CD4-positive, CD25-positive, alpha-beta regulatory T cell (primary cell): Measurements from ENCODE around the gene SLCO4C1. TPM values are rescaled to one million over a fixed set of nuclear protein-coding genes. Genes with fewer than 3 reads are reported as not detected.

Source experiments
- ATAC-seq, 2 donors: fragments of 150-1000 bp; cut with Tn5 transposase; one replicate each; pipeline ENCODE4 v1.10.0; 2021; ENCODE audit warnings: low read depth in 2 of 2, moderate number of reproducible peaks in 2 of 2, moderate library complexity in 1 of 2
- DNase-seq, 3 donors: peaks; one replicate each; pipeline versions ENCODE4 v3.0.0 to v3.0.0-alpha.2; 2012 to 2022; ENCODE audit warnings: mixed read lengths in 1 of 3
- H3K27ac ChIP-seq: one replicate; pipeline ENCODE4 v1.7.0; 2013; ENCODE audit warnings: mild to moderate bottlenecking, low read length; ENCODE audit not compliant: insufficient read depth, poor library complexity, severe bottlenecking
- H3K27me3 ChIP-seq: one replicate; pipeline ENCODE4 v1.7.0; 2013; ENCODE audit warnings: low read length; ENCODE audit not compliant: control insufficient read depth, insufficient read depth
- H3K36me3 ChIP-seq: one replicate; pipeline ENCODE4 v1.7.0; 2013; ENCODE audit warnings: mild to moderate bottlenecking, low read length, moderate library complexity; ENCODE audit not compliant: control insufficient read depth, insufficient read depth
- H3K4me1 ChIP-seq: 2 replicates; pipeline ENCODE4 v1.7.0; 2013; ENCODE audit warnings: mild to moderate bottlenecking, low read length; ENCODE audit not compliant: insufficient read depth, control insufficient read depth, poor library complexity, severe bottlenecking
- H3K4me3 ChIP-seq: one replicate; pipeline ENCODE4 v1.7.0; 2013; ENCODE audit warnings: low read depth, mild to moderate bottlenecking, low read length, moderate library complexity
- H3K9me3 ChIP-seq, 2 experiments: 1 replicate in 1 of 2; 2 replicates in 1 of 2; pipeline ENCODE4 v1.7.0; 2013; ENCODE audit warnings: low read length in 2 of 2, mild to moderate bottlenecking in 1 of 2, moderate library complexity in 1 of 2; ENCODE audit not compliant: control insufficient read depth in 2 of 2
- H3K27ac Mint-ChIP-seq, 3 donors: one replicate each; pipeline ENCODE4 v1.8.0; 2020 to 2022; ENCODE audit warnings: mild to moderate bottlenecking in 3 of 3, mixed read lengths in 3 of 3, moderate library complexity in 2 of 3
- H3K27me3 Mint-ChIP-seq: one replicate; pipeline ENCODE4 v1.8.0; 2022; ENCODE audit warnings: mild to moderate bottlenecking, mixed read lengths
- H3K36me3 Mint-ChIP-seq: one replicate; pipeline ENCODE4 v1.8.0; 2020; ENCODE audit warnings: mixed read lengths
- H3K4me1 Mint-ChIP-seq, 4 donors: one replicate each; pipeline ENCODE4 v1.8.0; 2020 to 2022; ENCODE audit warnings: mixed read lengths in 4 of 4, mild to moderate bottlenecking in 1 of 4
- H3K4me3 Mint-ChIP-seq, 4 donors: one replicate each; pipeline ENCODE4 v1.8.0; 2020 to 2022; ENCODE audit warnings: mild to moderate bottlenecking in 4 of 4, mixed read lengths in 4 of 4, moderate library complexity in 3 of 4
- H3K9me3 Mint-ChIP-seq, 7 donors: one replicate each; pipeline ENCODE4 v1.8.0; 2020 to 2022; ENCODE audit warnings: mixed read lengths in 7 of 7, mild to moderate bottlenecking in 3 of 7, moderate library complexity in 2 of 7
- polyA plus RNA-seq, 4 donors: library from polyadenylated mRNA; unstranded; fragments of 300-500 nt; fragmentation: Illumina TruSeq; gene quantifications; one replicate each; pipeline ENCODE4 v1.2.3, GENCODE V29; 2021
- total RNA-seq: library from RNA; stranded (reverse); gene quantifications from one replicate; pipeline ENCODE4 v1.2.3, GENCODE V29; 2022

Gene SLCO4C1
- total and polyA plus RNA-seq, 5 donors from 2014 or later = not detected

DNA sequence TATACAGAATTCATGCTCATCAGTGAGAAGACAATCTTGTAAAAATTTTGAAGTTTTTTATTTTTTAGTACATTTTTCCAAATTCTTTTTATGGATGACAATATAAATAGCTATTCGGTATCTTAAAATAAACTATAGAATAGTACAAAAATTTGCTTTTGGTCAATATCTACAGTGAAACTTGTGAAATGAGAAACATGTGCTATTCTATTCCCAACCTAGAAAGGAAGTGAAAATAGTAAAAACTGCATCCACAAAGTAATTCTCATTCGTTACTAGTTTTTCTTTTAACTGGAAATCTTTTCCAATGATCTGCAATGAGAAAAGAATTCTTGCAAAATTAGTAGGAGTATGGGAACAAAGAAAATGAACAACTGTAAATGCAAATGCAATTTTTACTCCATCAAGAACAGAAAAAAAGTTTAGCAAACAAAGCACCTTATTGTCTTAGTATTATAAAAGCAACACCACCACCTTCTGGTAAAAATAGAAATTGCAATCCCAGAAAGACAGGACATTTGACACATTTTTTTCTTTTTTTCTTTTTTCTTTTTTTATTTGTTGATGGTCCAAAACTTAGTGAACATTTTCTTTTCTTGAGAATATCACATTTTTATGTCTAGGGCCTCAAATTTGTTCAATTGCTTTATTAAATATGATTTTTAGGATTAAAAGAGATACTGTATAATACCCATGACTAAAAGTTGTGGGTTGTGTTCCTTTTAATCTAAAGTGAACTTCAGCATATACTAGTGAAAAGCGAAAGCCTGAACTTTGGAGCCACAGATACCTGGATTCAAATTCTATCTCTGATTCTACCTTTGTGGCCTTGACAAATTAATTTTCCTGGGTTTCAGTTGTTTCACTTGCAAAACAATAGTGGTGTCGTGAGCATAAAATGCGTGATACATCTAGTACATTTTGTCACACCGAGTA is 72.3 kb downstream of the SLCO4C1 start:
- Mint-ChIP-seq H3K4me1 (no peaks in the 10 kb centered on the region), H3K4me3 (no peak overlapping the region), H3K36me3 (no peaks in the 10 kb centered on the region), H3K9me3 (peaks cover 0 to 2% (median 0%) of the 10 kb centered on the region in 7 donors), H3K27ac (no peak overlapping the region), H3K27me3 (peaks cover 5% of the 10 kb centered on the region)
- Histone ChIP-seq H3K27ac (no peak overlapping the region), H3K4me1 (no peaks in the 10 kb centered on the region), H3K36me3 (no peaks in the 10 kb centered on the region), H3K9me3 (no peaks in the 10 kb centered on the region), H3K27me3 (no peaks in the 10 kb centered on the region), H3K4me3 (no peak overlapping the region)
- DNase-seq (peak in 2 of 3 donors; percentile 21 to 29), ATAC-seq (no peak)

DNA sequence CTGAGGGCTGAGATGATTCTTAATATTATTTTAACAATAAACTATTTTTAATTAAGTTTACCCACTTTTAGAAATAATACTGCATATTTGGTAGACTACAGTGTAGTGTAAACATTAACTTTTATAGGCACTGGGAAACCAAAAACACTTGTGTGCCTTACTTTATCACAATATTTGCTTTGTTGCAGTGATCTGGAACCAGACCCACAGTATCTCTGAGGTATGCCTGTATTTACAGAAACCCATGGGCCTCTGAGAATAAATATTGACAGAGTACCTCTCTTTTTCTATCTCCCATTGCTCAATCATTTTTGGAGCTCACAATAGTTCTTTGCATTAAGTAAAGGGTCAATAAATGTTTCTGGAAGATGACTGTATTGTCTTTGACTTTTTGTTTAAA is 73.3 kb downstream of the SLCO4C1 start:
- H3K36me3 ChIP-seq = no peaks in the 10 kb centered on the region
- H3K4me3 ChIP-seq = no peak overlapping the region
- no peak overlapping the region for H3K4me3 Mint-ChIP-seq
- H3K27ac Mint-ChIP-seq = no peak overlapping the region
- H3K4me1 Mint-ChIP-seq = no peaks in the 10 kb centered on the region
- DNase-seq = no peak
- no peaks in the 10 kb centered on the region for H3K9me3 ChIP-seq
- H3K27me3 Mint-ChIP-seq = peaks cover 5% of the 10 kb centered on the region
- no peaks in the 10 kb centered on the region for H3K4me1 ChIP-seq
- no peaks in the 10 kb centered on the region for H3K36me3 Mint-ChIP-seq
- no peak overlapping the region for H3K27ac ChIP-seq
- no peak for ATAC-seq
- peaks cover 0 to 2% (median 0%) of the 10 kb centered on the region in 7 donors for H3K9me3 Mint-ChIP-seq
- no peaks in the 10 kb centered on the region for H3K27me3 ChIP-seq

DNA sequence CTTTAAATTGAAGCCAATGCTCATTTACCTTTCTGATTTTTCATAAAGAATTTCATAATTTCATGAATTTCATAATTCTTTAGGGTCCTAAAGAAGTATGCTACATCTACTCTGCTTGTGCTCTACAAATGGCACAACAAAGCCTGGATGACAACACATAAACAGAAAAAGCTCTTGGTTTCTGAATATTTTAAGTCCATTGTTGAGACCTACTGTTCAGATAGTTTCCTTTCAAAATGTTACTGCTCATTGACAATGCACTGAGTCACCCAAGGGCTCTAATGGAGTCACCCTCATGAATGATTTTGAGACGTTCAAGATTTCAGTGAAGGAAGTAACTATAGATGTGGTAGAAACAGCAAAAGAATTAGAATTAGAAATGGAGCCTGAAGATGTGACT is 74.1 kb downstream of the SLCO4C1 start:
- Mint-ChIP-seq H3K27ac (no peak overlapping the region), H3K9me3 (peaks cover 0 to 2% (median 0%) of the 10 kb centered on the region in 7 donors), H3K27me3 (peaks cover 5% of the 10 kb centered on the region), H3K4me3 (no peak overlapping the region), H3K4me1 (no peaks in the 10 kb centered on the region), H3K36me3 (no peaks in the 10 kb centered on the region)
- H3K27me3 ChIP-seq = no peaks in the 10 kb centered on the region
- H3K36me3 ChIP-seq = no peaks in the 10 kb centered on the region
- H3K9me3 ChIP-seq = no peaks in the 10 kb centered on the region
- ATAC-seq (no peak), DNase-seq (no peak)
- no peak overlapping the region for H3K27ac ChIP-seq
- no peak overlapping the region for H3K4me3 ChIP-seq
- H3K4me1 ChIP-seq = no peaks in the 10 kb centered on the region

DNA sequence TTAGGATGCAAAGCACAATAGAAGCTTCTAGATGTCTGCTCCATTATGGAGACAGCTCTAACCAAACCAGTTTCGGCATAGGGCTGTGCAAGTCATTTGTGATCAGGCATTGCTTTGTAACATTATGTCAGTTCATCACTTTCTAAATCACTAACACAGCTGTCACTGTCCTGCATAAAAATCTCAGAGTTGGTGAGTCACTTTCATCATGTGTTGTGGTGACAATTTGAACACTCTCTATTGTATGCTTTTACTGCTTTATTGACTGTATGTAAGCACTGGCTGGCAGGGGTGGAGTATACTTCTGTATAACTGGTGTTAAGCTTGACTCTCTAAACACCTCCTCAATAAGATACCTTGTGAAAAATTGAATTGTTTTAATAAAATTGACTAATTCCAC is 77.9 kb downstream of the SLCO4C1 start:
- Mint-ChIP-seq H3K36me3 (no peaks in the 10 kb centered on the region), H3K4me1 (no peaks in the 10 kb centered on the region)

DNA sequence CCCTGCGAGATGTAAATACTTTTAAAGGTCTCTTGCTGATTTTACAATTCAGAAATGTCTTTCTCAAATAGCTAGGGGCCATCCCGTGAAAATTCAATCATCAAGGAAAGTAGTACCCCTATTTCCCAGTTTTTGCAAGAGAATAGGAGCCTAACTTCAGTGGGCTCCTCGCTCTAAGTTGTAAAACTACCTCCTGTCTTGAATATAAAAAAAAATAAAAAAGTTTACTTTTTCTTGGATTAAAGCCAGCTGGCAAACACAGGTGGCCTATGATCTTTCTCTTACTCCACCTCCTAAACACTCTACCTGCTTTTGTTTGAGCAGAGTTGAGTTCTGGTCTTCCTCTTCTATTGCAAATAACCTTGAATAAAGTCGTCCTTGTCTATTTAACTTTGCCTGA is 79.4 kb downstream of the SLCO4C1 start:
- no peak overlapping the region for H3K27ac ChIP-seq
- ATAC-seq (no peak), DNase-seq (no peak)
- H3K36me3 ChIP-seq = no peaks in the 10 kb centered on the region
- H3K27me3 ChIP-seq = no peaks in the 10 kb centered on the region
- H3K4me3 ChIP-seq = no peak overlapping the region
- H3K27me3 Mint-ChIP-seq = no peaks in the 10 kb centered on the region
- H3K4me1 Mint-ChIP-seq = no peaks in the 10 kb centered on the region
- no peaks in the 10 kb centered on the region for H3K9me3 ChIP-seq
- no peaks in the 10 kb centered on the region for H3K36me3 Mint-ChIP-seq
- H3K9me3 Mint-ChIP-seq = peaks cover 0 to 4% (median 0%) of the 10 kb centered on the region in 7 donors
- no peak overlapping the region for H3K4me3 Mint-ChIP-seq
- no peak overlapping the region for H3K27ac Mint-ChIP-seq
- H3K4me1 ChIP-seq = no peaks in the 10 kb centered on the region

More for the DNA sequence above, 77.9 kb downstream of the SLCO4C1 start:
- Histone ChIP-seq H3K4me1 (no peaks in the 10 kb centered on the region), H3K36me3 (no peaks in the 10 kb centered on the region), H3K27me3 (no peaks in the 10 kb centered on the region), H3K27ac (no peak overlapping the region), H3K4me3 (no peak overlapping the region), H3K9me3 (no peaks in the 10 kb centered on the region)
- Mint-ChIP-seq H3K27me3 (no peaks in the 10 kb centered on the region), H3K9me3 (peaks cover 0 to 4% (median 0%) of the 10 kb centered on the region in 7 donors), H3K27ac (no peak overlapping the region), H3K4me3 (no peak overlapping the region)
- DNase-seq (no peak), ATAC-seq (no peak)

DNA sequence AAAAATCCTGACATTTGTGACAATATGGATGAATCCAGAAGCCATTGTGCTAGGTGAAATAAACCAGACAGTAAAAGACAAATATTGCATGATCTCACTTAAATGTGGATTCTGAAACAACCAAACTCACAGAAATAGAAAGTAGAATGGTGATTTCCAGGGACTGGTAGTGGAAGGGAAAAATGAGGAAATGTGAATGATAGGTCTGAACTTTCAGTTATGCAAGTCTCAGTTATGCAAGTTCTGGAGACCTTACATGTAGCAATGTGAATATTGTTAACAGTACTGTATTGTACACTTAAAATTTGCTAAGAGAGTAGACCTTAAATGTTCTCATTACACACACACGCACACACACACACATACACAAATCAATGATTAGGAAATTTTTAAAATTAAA is 84.9 kb downstream of the SLCO4C1 start:
- no peaks in the 10 kb centered on the region for H3K36me3 ChIP-seq
- H3K27me3 Mint-ChIP-seq = no peaks in the 10 kb centered on the region
- H3K4me1 Mint-ChIP-seq = no peaks in the 10 kb centered on the region
- H3K36me3 Mint-ChIP-seq = no peaks in the 10 kb centered on the region
- no peak overlapping the region for H3K4me3 ChIP-seq
- H3K9me3 Mint-ChIP-seq = peaks cover 0 to 3% (median 1%) of the 10 kb centered on the region in 7 donors
- no peaks in the 10 kb centered on the region for H3K27me3 ChIP-seq
- H3K4me1 ChIP-seq = no peaks in the 10 kb centered on the region
- no peak for ATAC-seq
- H3K4me3 Mint-ChIP-seq = no peak overlapping the region
- no peak overlapping the region for H3K27ac ChIP-seq
- no peaks in the 10 kb centered on the region for H3K9me3 ChIP-seq
- no peak for DNase-seq
- no peak overlapping the region for H3K27ac Mint-ChIP-seq

DNA sequence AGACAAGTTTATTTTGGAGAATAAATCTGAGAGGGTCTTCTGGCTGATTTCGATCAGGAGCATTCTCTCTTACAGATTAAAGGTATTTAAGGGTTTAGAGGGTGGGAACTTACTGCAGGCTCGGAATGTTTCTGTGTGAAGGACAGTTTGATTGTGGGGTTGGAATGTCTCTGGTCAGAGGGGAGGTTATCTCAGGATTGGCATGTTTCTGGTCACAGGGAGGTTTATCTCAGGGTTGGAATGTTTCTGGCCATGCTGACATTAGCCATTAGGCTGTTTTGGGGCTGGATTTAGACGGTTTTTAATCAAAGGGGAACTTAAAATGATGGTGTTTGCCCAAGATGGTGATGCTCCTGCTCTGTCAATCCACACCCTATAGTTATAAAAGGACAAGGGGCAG is 95.2 kb downstream of the SLCO4C1 start:
- Histone ChIP-seq H3K9me3 (no peaks in the 10 kb centered on the region), H3K4me1 (no peaks in the 10 kb centered on the region), H3K36me3 (no peaks in the 10 kb centered on the region), H3K27me3 (no peaks in the 10 kb centered on the region), H3K4me3 (no peak overlapping the region), H3K27ac (no peak overlapping the region)
- H3K36me3 Mint-ChIP-seq = no peaks in the 10 kb centered on the region
- H3K27ac Mint-ChIP-seq = no peak overlapping the region
- peaks cover 0 to 13% (median 0%) of the 10 kb centered on the region in 7 donors for H3K9me3 Mint-ChIP-seq
- no peaks in the 10 kb centered on the region for H3K27me3 Mint-ChIP-seq
- ATAC-seq = no peak
- no peak overlapping the region for H3K4me3 Mint-ChIP-seq
- no peak for DNase-seq
- H3K4me1 Mint-ChIP-seq = no peaks in the 10 kb centered on the region

DNA sequence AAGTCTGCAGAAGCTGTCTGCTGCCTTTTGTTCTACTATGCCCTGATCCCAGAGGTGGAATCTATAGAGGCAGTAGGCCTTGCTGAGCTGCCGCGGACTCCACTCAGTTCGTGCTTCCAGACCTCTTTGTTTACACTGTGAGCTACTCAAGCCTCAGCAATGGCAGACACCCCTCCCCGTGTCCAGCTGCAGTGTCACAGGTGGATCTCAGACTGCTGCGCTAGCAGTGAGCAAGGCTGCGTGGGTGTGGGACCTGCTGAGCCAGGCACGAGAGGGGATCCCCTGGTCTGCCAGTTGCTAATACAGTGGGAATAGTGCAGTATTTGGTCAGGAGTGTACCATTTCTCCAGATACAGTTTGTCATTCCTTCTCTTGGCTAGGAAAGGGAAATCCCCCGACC is 99.6 kb downstream of the SLCO4C1 start:
- H3K36me3 ChIP-seq = no peaks in the 10 kb centered on the region
- Mint-ChIP-seq H3K4me3 (no peak overlapping the region), H3K27me3 (no peaks in the 10 kb centered on the region), H3K36me3 (no peaks in the 10 kb centered on the region), H3K9me3 (peaks cover 0 to 5% (median 2%) of the 10 kb centered on the region in 7 donors), H3K27ac (no peak overlapping the region), H3K4me1 (no peaks in the 10 kb centered on the region)
- no peak for DNase-seq
- H3K27me3 ChIP-seq = no peaks in the 10 kb centered on the region
- H3K4me1 ChIP-seq = no peaks in the 10 kb centered on the region
- no peak overlapping the region for H3K4me3 ChIP-seq
- no peak for ATAC-seq
- H3K27ac ChIP-seq = no peak overlapping the region
- no peaks in the 10 kb centered on the region for H3K9me3 ChIP-seq
